GM23248 (cell line): ENCODE data around the gene OR3A1.

Source experiments
- EZH2 ChIP-seq: fragments of 200-600 bp; sonication (generic); IDR thresholded peaks from 2 replicates; pipeline ENCODE4 v1.6.1; 2018; ENCODE audit warnings: antibody characterized with exemption, mild to moderate bottlenecking; ENCODE audit not compliant: insufficient read depth, poor library complexity, severe bottlenecking
- EZH2phosphoT487 ChIP-seq: fragments of 200-600 bp; sonication (generic); IDR thresholded peaks from 2 replicates; pipeline ENCODE4 v1.6.1; 2018; ENCODE audit warnings: antibody characterized with exemption, moderate library complexity, mild to moderate bottlenecking, low read depth; ENCODE audit not compliant: insufficient read depth

GRCh38 chr17:3256575-3256974 is 41.6 kb downstream of the OR3A1 start:
- TF ChIP-seq EZH2 (no peak), EZH2phosphoT487 (no peak)
